Heart left ventricle (tissue), 13 donors: Measurements from ENCODE around the gene TNFAIP3.

Experiments used
- POLR2A ChIP-seq, 2 donors: fragments of 450-650 bp; IDR thresholded peaks; one replicate each; pipeline ENCODE4 v1.6.1; 2017; ENCODE audit warnings: antibody characterized with exemption in 2 of 2, mild to moderate bottlenecking in 2 of 2, moderate library complexity in 2 of 2
- TF ChIP-seq, protein P1 (sequence below), 12 donors: fragments of 200-600 bp; sonication (generic) in 4 of 12; IDR thresholded peaks; one replicate each; pipeline versions ENCODE4 v1.5.0 to v1.8.0; 2018 to 2022; ENCODE audit warnings: antibody characterized with exemption in 12 of 12, mild to moderate bottlenecking in 5 of 12
- donor health status: ischemic (EF 13 %, LVEDD 7.1; RV severe dilation, severe dysfunction).
- donor health status: DM: no; HTN: yes; CAD: no.
- donor health status: DM: no; HTN: no; CAD: no.
- donor health status: ischemic (EF 25% LVEDD 6.9; RV normal size, moderate dysfunction).
- donor health status: ischemic (EF 25% LVEDD 5.7; RV mildly dilated, moderate dysfunction).
- donor health status: ischemic (EF 35%, LVEDD 5.7; RV mildly dilated, moderate dysfunction).
- donor health status: nonischemic (EF 11% LVEDD 7.7; RV severe dilation, severe dysfunction).
- donor health status: DM: yes; HTN: yes; CAD: no.
- donor health status: PGD.
- donor health status: ischemic (EF 29% LVEDD 5.4; RV normal size, mild dysfunction).
- donor health status: nonischemic (EF 23%, LVEDD 6.1; RV moderate dilation, normal function).

DNA sequence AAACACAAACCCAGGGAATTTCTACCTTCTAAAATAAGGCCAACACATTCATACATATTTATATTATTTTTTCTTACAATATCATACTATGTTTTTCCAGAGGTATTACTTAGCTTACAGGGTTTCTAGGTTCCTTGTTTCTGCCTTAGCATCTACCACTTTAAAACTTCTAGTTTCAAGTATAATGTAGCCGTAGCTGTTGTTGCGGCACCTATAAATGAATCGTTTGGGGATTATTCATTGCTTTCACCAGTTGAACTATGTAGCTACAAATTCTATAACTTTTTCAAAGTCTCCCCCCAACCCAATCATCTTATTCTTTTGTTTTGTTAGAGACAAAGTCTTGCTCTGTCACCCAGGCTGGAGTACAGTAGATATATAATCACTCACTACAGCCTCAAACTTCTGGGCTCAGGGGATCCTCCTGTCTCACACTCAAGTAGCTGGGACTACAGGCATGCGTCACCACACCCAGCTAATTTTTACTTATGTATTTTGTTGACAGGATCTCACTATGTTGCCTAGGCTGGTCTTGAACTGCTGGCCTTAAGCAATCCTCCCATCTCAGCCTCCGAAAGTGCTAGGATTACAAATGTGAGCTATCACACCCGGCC is 43.9 kb downstream of the TNFAIP3 start:
- TF ChIP-seq POLR2A (IDR thresholded peaks at IDR 0.05) = no peak
- TF ChIP-seq, protein P1, sequence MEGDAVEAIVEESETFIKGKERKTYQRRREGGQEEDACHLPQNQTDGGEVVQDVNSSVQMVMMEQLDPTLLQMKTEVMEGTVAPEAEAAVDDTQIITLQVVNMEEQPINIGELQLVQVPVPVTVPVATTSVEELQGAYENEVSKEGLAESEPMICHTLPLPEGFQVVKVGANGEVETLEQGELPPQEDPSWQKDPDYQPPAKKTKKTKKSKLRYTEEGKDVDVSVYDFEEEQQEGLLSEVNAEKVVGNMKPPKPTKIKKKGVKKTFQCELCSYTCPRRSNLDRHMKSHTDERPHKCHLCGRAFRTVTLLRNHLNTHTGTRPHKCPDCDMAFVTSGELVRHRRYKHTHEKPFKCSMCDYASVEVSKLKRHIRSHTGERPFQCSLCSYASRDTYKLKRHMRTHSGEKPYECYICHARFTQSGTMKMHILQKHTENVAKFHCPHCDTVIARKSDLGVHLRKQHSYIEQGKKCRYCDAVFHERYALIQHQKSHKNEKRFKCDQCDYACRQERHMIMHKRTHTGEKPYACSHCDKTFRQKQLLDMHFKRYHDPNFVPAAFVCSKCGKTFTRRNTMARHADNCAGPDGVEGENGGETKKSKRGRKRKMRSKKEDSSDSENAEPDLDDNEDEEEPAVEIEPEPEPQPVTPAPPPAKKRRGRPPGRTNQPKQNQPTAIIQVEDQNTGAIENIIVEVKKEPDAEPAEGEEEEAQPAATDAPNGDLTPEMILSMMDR (IDR thresholded peaks at IDR 0.05) = no peak
